GM18520 (cell line): ENCODE measurements around the gene HACD1.
A peak's percentile ranks its signal among the peaks of the same experiment; 100 is the strongest.

Source experiments
- ATAC-seq: cut with Tn5 transposase; IDR thresholded peaks from one replicate; pipeline ENCODE4 v1.9.1; 2021; ENCODE audit not compliant: unreplicated experiment

HACD1 gene

DNA sequence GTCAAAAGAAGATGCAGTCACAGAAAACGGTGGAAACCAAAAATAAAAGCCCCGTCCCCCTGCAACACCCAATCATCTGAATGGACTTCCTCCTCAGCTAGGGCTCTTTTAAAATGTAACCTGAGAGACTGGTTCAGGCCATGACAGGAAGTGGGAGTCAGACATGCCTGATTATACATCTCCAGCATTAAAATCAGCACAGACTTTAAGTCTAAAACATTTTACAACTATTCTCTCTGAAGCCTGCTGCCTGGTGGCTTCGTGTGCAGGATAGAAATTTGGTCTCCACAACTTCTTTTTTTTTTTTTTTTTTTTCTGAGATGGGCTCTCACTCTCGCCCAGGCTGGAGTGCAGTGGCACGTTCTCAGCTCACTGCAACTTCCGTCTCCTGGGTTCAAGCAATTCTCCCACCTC lies 30.3 kb downstream of the HACD1 start:
- no peak for ATAC-seq

DNA sequence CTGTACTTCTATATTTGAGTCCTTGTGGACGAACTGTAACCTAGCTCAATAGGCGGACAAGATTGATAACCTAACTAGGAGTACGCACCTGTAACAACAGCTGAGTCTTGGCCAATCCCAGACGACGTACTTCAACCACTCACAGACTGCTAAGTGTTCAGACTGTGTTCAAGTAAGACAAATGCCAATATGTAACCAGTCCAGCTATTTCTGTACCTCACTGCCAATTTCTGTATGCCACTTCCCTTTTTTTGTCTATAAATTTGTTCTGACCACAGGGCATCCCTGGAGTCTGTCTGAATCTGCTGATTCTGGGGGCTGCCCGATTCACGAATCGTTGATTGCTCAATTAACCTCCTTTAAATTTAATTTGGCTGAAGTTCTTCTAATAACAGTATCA lies 32.2 kb downstream of the HACD1 start:
- peak; percentile 75 for ATAC-seq

DNA sequence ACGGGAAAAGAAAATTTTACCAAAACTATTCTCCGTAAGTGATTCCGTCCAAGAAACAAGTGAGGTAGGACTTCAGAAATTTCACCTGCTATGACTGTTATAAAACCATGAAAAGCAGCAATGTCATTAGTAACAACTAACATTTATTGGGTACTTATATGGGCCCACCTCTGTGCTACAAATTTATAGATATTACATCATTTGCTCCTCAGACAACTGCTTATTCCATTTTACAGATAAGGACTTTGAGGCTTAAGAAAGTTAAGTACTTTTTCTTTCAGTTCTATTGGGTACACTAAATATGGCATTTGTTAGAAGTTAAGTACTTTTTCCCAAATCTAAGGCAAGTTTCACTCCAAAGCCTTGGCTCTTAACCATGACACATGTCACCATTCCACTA lies 36.3 kb downstream of the HACD1 start:
- ATAC-seq: no peak

DNA sequence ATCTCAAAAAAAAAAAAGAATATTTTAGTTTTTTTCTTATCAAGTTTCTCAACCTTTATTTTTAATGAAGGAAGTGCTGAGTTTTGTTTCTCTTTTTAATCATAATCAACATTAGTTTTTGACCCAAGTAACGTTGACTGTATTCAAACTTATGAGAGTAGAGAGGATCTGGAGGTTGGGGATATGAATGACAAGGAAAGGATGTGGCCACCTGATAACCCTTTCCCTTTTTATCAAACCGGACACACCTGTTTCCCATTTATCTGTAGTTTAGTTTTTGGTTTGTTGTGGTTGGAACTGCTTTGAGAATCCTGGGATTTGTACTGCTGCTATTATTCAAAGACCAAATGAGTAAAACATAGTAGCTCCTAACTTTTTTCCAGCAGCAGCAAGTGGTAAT lies 38.6 kb downstream of the HACD1 start:
- no peak for ATAC-seq

DNA sequence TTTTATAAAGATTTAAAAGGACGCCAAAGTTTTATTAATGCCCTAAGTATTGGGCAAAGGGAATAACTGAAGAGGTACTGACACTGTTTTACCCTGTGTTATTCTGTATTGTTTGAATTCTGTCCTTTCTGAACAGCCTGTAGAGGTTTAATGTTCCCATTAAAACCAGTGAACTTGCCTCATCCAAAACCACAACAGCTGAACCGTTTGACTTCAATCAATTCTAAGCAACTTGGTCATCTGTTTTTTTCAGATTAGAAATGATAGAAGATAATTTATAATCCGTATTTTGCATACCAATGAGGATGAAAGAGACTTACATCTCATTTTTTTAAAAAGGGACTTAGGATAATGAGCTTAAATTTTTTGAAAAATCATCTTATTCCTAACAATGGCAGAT lies 40.4 kb downstream of the HACD1 start:
- ATAC-seq: no peak

DNA sequence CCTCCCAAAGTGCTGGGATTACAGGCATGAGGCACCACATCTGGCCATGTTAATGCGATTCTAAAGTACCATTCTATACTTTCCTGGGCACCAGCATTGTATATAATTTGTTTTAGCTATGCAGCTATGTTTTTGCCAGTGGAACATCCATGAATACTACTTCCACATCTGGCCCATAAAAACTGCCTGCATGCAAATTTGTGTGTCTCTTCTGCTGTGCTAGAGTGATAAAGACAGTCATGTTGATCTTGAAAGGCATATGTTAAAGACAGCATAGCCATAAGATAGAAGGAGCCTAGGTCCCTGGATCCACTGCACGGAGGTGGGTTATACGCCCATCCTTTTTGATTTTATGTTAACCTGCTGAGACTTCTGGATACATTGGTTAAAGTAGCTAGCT lies 52.3 kb downstream of the HACD1 start:
- no peak for ATAC-seq

DNA sequence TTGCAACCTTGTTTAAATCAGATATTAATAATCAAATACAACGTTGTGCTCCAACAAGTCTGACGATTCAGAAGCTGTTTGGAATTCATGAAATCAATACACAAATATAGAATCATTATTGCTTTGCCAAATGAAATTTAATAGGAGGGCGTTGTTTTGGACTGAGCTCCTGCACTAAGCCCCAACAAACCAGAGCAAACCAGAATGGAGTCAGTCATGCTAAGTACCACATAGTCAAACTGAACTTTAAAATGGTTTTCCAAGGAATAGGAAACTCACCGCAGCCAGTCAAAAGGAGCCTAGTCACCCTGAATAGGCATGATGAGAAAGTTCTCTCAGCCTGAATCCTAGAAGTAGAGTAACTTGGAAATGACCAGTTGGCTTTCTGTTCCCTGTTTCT lies 53.7 kb downstream of the HACD1 start:
- no peak for ATAC-seq

DNA sequence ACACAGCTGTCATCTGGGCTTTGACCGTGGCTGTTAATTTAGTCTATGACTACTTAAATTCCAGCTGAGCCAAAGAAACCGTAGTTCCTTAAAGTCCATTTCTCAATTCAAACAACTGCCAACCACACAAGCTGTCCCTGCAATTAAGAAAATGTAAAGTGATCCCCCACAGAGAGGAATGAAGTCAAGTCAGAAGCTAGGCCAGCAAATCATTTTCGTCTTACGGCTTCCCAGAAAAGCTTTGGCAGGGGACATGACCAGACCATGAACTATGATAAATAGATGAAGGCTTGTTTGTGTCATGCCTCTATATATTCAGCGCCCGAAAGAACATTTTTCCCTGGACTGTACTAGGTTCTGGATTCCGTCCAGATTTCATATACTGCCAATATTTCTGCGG lies 54.6 kb downstream of the HACD1 start:
- no peak for ATAC-seq

DNA sequence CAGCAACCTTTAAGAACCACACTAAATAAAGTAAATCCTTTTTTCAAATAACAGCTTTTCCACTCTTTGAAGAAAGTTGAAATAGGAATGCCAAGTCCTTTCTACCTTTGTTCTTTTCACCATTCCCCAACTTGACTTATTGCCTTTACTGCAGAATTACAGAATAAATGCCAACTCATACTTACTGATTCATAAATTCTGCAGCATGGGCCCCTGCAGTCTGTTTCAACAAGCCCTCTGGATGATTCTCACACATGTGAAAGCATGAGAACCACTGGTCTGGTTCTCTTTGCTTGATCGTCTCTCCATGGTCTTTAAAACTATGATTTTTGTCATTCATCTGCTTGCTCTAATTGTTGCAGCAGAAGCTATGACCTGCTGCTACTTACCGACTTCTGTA lies 56.1 kb downstream of the HACD1 start:
- no peak for ATAC-seq

DNA sequence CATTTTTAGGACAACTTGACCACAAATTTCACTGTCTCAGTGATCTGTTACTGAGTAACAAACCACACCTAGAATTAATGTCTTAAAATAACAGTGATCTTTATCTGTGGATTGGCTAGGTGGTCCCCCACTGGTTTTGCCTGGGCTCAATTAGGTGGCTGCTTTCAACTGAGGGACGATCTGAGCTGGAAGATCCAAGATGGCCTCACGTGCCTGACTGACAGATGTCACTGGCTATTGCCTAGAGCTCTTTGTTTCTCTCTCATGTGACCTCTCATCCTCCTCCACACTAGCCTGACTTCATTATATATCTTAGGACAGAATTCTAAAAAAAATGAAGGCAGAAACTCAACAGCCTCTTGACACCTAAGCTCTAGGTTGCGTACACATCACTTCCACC lies 59.7 kb downstream of the HACD1 start:
- ATAC-seq: no peak

DNA sequence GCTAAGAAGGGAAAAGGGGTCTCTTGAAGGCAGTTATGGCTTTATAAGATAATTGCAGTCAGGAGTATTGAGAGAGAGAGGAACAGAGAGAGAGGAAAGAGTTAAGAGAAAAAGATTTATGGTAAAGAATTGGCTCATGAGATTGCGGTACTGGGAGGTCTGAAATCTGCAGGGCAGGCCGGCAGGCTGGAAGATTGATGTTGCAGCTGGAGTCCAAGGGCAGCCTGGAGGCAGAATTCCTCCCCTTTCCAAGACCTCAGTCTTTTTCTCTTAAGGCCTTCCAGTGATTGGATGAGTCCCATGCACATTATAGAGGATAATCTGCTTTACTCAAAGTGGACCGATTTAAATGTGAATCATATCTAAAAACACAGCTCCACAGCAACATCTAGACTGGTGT lies 68.4 kb downstream of the HACD1 start:
- ATAC-seq: no peak

DNA sequence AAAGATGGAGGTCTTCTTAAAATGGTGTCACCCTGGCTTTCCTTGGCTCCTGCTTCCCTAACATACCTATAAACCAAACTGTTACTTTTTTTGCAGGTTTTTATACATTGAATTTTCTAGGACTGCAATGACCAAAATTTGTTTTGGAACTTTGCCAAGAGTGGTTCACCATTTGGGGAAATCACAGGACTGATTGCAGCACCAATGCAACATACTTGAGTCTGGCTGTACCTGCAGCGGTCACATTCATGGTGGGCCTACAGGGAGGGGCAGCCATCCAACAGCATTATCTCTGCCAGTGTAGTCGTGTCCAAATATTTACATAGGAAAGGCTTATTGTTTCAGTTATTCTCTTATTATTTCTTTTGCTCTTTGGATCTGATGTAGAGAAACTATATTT lies 69.0 kb downstream of the HACD1 start:
- ATAC-seq: no peak

DNA sequence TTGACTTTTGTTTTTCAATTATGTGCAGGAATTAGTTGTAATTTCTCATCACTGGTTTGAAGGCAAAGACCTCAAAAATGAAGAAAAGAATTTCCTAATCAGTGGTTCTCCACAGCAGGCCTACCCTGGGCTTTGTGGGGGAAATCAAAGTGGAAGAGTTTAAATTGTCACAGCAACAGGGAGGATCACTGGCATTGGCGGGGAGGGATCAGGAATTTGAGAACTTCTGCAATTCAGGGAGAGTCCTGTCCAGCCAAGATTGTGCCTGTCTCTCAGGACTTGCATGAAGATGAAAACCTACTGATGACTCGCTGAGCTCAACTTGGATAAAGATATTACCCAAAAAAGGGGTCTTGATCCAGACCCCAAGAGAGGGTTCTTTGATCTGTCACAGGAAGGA lies 70.1 kb downstream of the HACD1 start:
- ATAC-seq: no peak

DNA sequence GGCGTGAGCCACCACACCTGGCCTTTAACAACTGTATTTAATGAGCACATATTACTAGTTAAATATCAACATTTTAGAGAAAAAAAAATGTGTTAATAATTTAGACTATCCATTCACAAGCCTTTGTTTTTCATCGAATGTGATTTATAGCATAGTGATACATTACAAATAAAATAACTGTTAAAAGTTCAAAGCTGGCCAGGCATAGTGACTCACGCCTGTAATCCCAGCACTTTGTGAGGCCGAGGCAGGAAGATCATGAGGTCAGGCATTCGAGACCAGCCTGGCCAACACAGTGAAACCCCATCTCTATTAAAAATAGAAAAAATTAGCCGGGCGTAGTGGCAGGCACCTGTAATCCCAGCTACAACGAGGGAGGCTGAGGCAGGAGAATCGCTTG lies 72.7 kb downstream of the HACD1 start:
- no peak for ATAC-seq
